Fibroblast of lung (primary cell): ENCODE measurements around the gene IP6K1. TPM values are rescaled to one million over a fixed set of nuclear protein-coding genes. Genes with fewer than 3 reads are reported as not detected.
A peak's percentile ranks its signal among the peaks of the same experiment; 100 is the strongest.

Source experiments
- DNase-seq, 2 donors: peaks; one replicate each; pipeline versions ENCODE4 v3.0.0 to v3.0.0-alpha.2; 2010; ENCODE audit warnings: low read depth in 2 of 2
- H2AFZ ChIP-seq: 2 replicates; pipeline ENCODE4 v1.5.1; 2012; ENCODE audit warnings: low read length, control low read depth, inconsistent platforms
- H3K27ac ChIP-seq: 2 replicates; pipeline ENCODE4 v1.5.1; 2011; ENCODE audit warnings: low read length, control low read depth; ENCODE audit not compliant: insufficient read depth
- H3K27me3 ChIP-seq: 2 replicates; pipeline ENCODE4 v1.5.1; 2011; ENCODE audit warnings: mild to moderate bottlenecking, low read length; ENCODE audit not compliant: control insufficient read depth, insufficient read depth
- H3K36me3 ChIP-seq: 2 replicates; pipeline ENCODE4 v1.5.1; 2011; ENCODE audit warnings: low read length; ENCODE audit not compliant: control insufficient read depth, insufficient read depth
- H3K4me1 ChIP-seq: 2 replicates; pipeline ENCODE4 v1.5.1; 2011; ENCODE audit warnings: low read length; ENCODE audit not compliant: control insufficient read depth, insufficient read depth; ENCODE audit errors: extremely low read depth
- H3K4me2 ChIP-seq: 2 replicates; pipeline ENCODE4 v1.5.1; 2011; ENCODE audit warnings: low read length, control low read depth; ENCODE audit not compliant: insufficient read depth; ENCODE audit errors: extremely low read depth
- H3K4me3 ChIP-seq, 4 experiments: fragments of 200-600 bp in 1 of 4; sonication (generic) in 1 of 4; replicated peaks in 1 of 4; 2 replicates each; pipeline ENCODE4 v1.5.1; 2011 to 2016; ENCODE audit warnings: low read length in 4 of 4, low read depth in 3 of 4, mild to moderate bottlenecking in 3 of 4, control low read depth in 2 of 4, inconsistent platforms in 1 of 4, mixed read lengths in 1 of 4; ENCODE audit not compliant: insufficient read depth in 1 of 4; ENCODE audit errors: control extremely low read depth in 1 of 4
- H3K79me2 ChIP-seq: 2 replicates; pipeline ENCODE4 v1.5.1; 2012; ENCODE audit warnings: mild to moderate bottlenecking, low read length, inconsistent platforms; ENCODE audit not compliant: control insufficient read depth, insufficient read depth
- H3K9ac ChIP-seq: 2 replicates; pipeline ENCODE4 v1.5.1; 2011; ENCODE audit warnings: mild to moderate bottlenecking, low read length, control low read depth; ENCODE audit not compliant: insufficient read depth
- H3K9me3 ChIP-seq: 2 replicates; pipeline ENCODE4 v1.5.1; 2012; ENCODE audit warnings: low read depth, low read length; ENCODE audit not compliant: control insufficient read depth, insufficient read depth
- H4K20me1 ChIP-seq: 2 replicates; pipeline ENCODE4 v1.5.1; 2011; ENCODE audit warnings: low read length; ENCODE audit not compliant: control insufficient read depth, insufficient read depth; ENCODE audit errors: extremely low read depth
- EZH2 ChIP-seq: IDR thresholded peaks from 2 replicates; pipeline ENCODE4 v1.5.1; 2012; ENCODE audit warnings: low read length, control low read depth, mild to moderate bottlenecking; ENCODE audit errors: missing control alignments
- polyA plus RNA-seq, 2 donors: library from polyadenylated mRNA; depleted of rRNA in 1 of 2; stranded (reverse) in 1 of 2; unstranded in 1 of 2; fragments of >200 nt; gene quantifications; 2 replicates each; pipeline ENCODE4 v1.2.1, GENCODE V29; 2011 to 2012; ENCODE audit warnings: missing spikeins in 1 of 2
- total RNA-seq: library from RNA; depleted of rRNA; stranded (reverse); fragments of >200 nt; gene quantifications from 2 replicates; pipeline ENCODE4 v1.2.1, GENCODE V29; 2014
- TF ChIP-seq, protein P1 (sequence below), 2 donors: IDR thresholded peaks in 1 of 2; conservative IDR thresholded peaks in 1 of 2; 1 replicate in 1 of 2; 2 replicates in 1 of 2; pipeline ENCODE4 v1.5.1; 2011 to 2012; ENCODE audit warnings: low read length in 2 of 2, control low read depth in 1 of 2, inconsistent platforms in 1 of 2, low read depth in 1 of 2, mild to moderate bottlenecking in 1 of 2

The IP6K1 gene
- total and polyA plus RNA-seq, 2 donors (not counting 1 experiment from before 2014, with no cell fraction given) = 30.2 to 45.4 TPM

DNA sequence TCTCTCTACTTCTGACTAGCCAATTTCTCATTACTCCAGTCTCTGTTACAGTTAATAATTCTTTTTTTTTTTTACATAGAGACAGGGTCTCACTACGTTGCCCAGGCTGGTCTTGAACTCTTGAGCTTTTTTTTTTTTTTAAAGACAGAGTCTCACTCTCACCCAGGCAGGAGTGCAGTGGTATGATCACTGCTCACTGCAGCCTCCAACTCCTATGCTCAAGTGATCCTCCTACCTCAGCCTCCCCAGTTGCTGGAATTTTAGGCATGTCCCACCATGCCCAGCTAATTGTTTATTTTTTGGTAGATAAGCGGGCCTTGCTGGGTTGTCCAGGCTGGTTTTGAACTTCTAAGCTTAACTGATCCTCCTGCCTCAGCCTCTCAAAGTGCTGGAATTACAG lies 13.6 kb downstream of the IP6K1 start:
- Histone ChIP-seq H3K27ac (no peak overlapping the region), H3K4me2 (no peak overlapping the region), H3K4me3 (no peak overlapping the region), H2AFZ (no peak overlapping the region), H3K9me3 (no peaks in the 10 kb centered on the region), H3K27me3 (no peaks in the 10 kb centered on the region), H3K4me1 (peaks cover 2% of the 10 kb centered on the region), H4K20me1 (peaks cover 3% of the 10 kb centered on the region), H3K9ac (no peak overlapping the region), H3K36me3 (no peaks in the 10 kb centered on the region), H3K79me2 (peaks cover 72% of the 10 kb centered on the region)
- DNase-seq = no peak
- no peak for TF ChIP-seq EZH2
- TF ChIP-seq, protein P1, sequence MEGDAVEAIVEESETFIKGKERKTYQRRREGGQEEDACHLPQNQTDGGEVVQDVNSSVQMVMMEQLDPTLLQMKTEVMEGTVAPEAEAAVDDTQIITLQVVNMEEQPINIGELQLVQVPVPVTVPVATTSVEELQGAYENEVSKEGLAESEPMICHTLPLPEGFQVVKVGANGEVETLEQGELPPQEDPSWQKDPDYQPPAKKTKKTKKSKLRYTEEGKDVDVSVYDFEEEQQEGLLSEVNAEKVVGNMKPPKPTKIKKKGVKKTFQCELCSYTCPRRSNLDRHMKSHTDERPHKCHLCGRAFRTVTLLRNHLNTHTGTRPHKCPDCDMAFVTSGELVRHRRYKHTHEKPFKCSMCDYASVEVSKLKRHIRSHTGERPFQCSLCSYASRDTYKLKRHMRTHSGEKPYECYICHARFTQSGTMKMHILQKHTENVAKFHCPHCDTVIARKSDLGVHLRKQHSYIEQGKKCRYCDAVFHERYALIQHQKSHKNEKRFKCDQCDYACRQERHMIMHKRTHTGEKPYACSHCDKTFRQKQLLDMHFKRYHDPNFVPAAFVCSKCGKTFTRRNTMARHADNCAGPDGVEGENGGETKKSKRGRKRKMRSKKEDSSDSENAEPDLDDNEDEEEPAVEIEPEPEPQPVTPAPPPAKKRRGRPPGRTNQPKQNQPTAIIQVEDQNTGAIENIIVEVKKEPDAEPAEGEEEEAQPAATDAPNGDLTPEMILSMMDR (conservative IDR thresholded peaks at IDR 0.05 in 1 of 2, IDR thresholded peaks at IDR 0.05 in 1 of 2; ENCODE audit: low read depth in 1 of 2, low read length in 2 of 2) = no peak

DNA sequence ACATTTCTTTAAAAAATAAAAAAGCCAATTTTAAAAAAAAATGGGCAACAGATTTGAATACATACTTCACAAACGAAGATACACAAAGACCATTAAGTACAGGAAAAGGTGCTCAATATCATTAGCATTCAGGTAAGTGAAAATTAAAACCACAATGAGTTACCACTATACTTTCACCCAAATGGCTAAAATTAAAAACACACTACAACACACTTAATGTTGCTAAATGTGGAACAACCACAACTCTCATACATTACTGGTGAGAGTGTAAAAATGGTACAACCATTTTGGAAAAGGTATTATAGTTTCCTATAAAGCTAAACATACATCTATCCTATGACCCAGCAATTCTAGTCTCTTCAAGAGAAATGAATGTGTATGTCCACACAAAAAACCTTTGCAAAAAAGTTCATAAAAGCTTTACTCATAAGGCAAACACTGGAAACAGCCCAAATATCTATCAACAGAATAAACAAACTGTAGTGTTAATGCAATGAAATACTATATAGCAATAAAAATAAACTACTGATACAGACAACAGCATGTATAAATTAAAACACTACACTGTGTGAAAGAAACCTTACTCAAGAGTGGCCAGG lies 14.9 kb downstream of the IP6K1 start:
- H3K4me1 ChIP-seq = peaks cover 2% of the 10 kb centered on the region
- no peaks in the 10 kb centered on the region for H3K9me3 ChIP-seq
- no peak overlapping the region for H3K27ac ChIP-seq
- no peak for TF ChIP-seq EZH2
- TF ChIP-seq, protein P1 (conservative IDR thresholded peaks at IDR 0.05 in 1 of 2, IDR thresholded peaks at IDR 0.05 in 1 of 2; ENCODE audit: low read depth in 1 of 2, low read length in 2 of 2) = no peak
- no peaks in the 10 kb centered on the region for H3K36me3 ChIP-seq
- no peak overlapping the region for H3K9ac ChIP-seq
- no peaks in the 10 kb centered on the region for H3K27me3 ChIP-seq
- no peak overlapping the region for H2AFZ ChIP-seq
- H3K4me3 ChIP-seq = no peak overlapping the region
- peaks cover 72% of the 10 kb centered on the region for H3K79me2 ChIP-seq
- DNase-seq = peak in 1 of 2 donors; percentile 45
- peaks cover 3% of the 10 kb centered on the region for H4K20me1 ChIP-seq
- H3K4me2 ChIP-seq = no peak overlapping the region

DNA sequence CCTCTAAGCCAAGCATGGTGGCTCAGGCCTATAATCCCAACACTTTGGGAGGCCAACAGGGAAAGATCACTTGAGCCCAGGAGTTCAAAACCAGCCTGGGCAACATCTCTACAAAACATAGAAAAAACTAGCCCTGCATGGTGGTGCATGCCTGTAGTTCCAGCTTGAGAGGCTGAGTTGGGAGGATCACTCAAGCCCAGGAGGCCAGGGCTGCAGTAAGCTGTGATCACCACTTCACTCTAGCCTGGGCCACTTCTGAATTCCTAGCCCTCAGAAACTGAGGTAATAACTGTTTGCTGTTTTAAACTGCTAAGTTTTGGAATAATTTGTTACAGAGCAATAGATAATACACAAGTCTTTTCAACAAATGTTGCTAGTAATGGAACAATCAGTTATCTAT lies 16.4 kb downstream of the IP6K1 start:
- H3K27ac ChIP-seq = no peak overlapping the region

More for the DNA sequence above, 16.4 kb downstream of the IP6K1 start:
- no peak for DNase-seq
- Histone ChIP-seq H4K20me1 (peaks cover 3% of the 10 kb centered on the region), H2AFZ (no peak overlapping the region), H3K27me3 (no peaks in the 10 kb centered on the region), H3K9ac (no peak overlapping the region), H3K79me2 (peaks cover 70% of the 10 kb centered on the region), H3K4me1 (peaks cover 2% of the 10 kb centered on the region), H3K4me3 (no peak overlapping the region), H3K4me2 (no peak overlapping the region), H3K9me3 (no peaks in the 10 kb centered on the region), H3K36me3 (no peaks in the 10 kb centered on the region)
- TF ChIP-seq EZH2 = no peak
- TF ChIP-seq, protein P1 (conservative IDR thresholded peaks at IDR 0.05 in 1 of 2, IDR thresholded peaks at IDR 0.05 in 1 of 2; ENCODE audit: low read depth in 1 of 2, low read length in 2 of 2) = no peak
